RPMI8226 (cell line): ENCODE results near the gene ZBTB2.
"Not testable (repeated sequence)": the region's sequence is repeated elsewhere in the genome, so short reads cannot be mapped to it uniquely, and the experiment has no call there.

ENCODE experiments used
- DNase-seq: peaks from one replicate; pipeline ENCODE4 v3.0.0-alpha.2; 2015

ZBTB2 gene

GRCh38 chr6:151326116-151326825 lies 65.1 kb downstream of the ZBTB2 start:
- no peak for DNase-seq

GRCh38 chr6:151325075-151326050 lies 66.0 kb downstream of the ZBTB2 start:
- DNase-seq = peak; percentile 31

- no peak for DNase-seq
Measured at GRCh38 chr6:151324488-151324825, 66.9 kb downstream of the ZBTB2 start.

- DNase-seq = peak; percentile 60
Measured at GRCh38 chr6:151323791-151324487, 67.4 kb downstream of the ZBTB2 start.

- DNase-seq = no peak
Measured at GRCh38 chr6:151322570-151322969, 68.8 kb downstream of the ZBTB2 start.

GRCh38 chr6:151321438-151321837 lies 69.9 kb downstream of the ZBTB2 start:
- DNase-seq = no peak

- DNase-seq = no peak
Measured at GRCh38 chr6:151320140-151320539, 71.2 kb downstream of the ZBTB2 start.

GRCh38 chr6:151317995-151318365 lies 73.4 kb downstream of the ZBTB2 start:
- no peak for DNase-seq

- no peak for DNase-seq
Measured at GRCh38 chr6:151317103-151317994, 74.0 kb downstream of the ZBTB2 start.

- not testable (repeated sequence) for DNase-seq
Measured at GRCh38 chr6:151315661-151316060, 75.7 kb downstream of the ZBTB2 start.
